HT1080 (cell line): Measurements from ENCODE around the gene MARVELD1. TPM values are rescaled to one million over a fixed set of nuclear protein-coding genes. Genes with fewer than 3 reads are reported as not detected.

Experiments used
- DNase-seq: peaks from one replicate; pipeline ENCODE4 v3.0.0-alpha.2; 2015; ENCODE audit warnings: low read depth
- total RNA-seq: library from RNA; depleted of rRNA; stranded (reverse); fragments of >200 nt; shearing (Covaris generic); gene quantifications from 2 replicates; pipeline ENCODE4 v1.2.3, GENCODE V29; 2014

The MARVELD1 gene
- total RNA-seq, 1 experiment from 2014 or later, result 48.1 TPM

GRCh38 chr10:97719602-97720001 lies 6.1 kb downstream of the MARVELD1 start:
- no peak for DNase-seq

GRCh38 chr10:97721871-97722780 lies 8.6 kb downstream of the MARVELD1 start:
- no peak for DNase-seq

- peak; percentile 16 for DNase-seq
Measured at GRCh38 chr10:97723001-97723400, 9.5 kb downstream of the MARVELD1 start.

GRCh38 chr10:97724341-97724941 lies 10.9 kb downstream of the MARVELD1 start:
- DNase-seq, result peak; percentile 32

GRCh38 chr10:97726636-97727178 lies 13.2 kb downstream of the MARVELD1 start:
- DNase-seq, result peak; percentile 84

- no peak for DNase-seq
Measured at GRCh38 chr10:97729014-97729413, 15.5 kb downstream of the MARVELD1 start.

- DNase-seq, result peak; percentile 76
Measured at GRCh38 chr10:97731346-97732051, 18.0 kb downstream of the MARVELD1 start.

GRCh38 chr10:97732052-97732359 lies 18.5 kb downstream of the MARVELD1 start:
- DNase-seq, result no peak

- peak; percentile 33 for DNase-seq
Measured at GRCh38 chr10:97733256-97733655, 19.7 kb downstream of the MARVELD1 start.

GRCh38 chr10:97734021-97734420 lies 20.5 kb downstream of the MARVELD1 start:
- no peak for DNase-seq

GRCh38 chr10:97736403-97736901 lies 22.9 kb downstream of the MARVELD1 start:
- DNase-seq, result peak; percentile 23

- peak; percentile 91 for DNase-seq
Measured at GRCh38 chr10:97736902-97737769, 23.6 kb downstream of the MARVELD1 start, which contains the start of gene ZFYVE27. ZFYVE27 (plus strand) TSS chr10:97737128; CDS start chr10:97738478, 1,350 bp downstream.

- DNase-seq, result no peak
Measured at GRCh38 chr10:97737770-97738265, 24.3 kb downstream of the MARVELD1 start.

- DNase-seq, result no peak
Measured at GRCh38 chr10:97738616-97739015, 25.1 kb downstream of the MARVELD1 start.

- no peak for DNase-seq
Measured at GRCh38 chr10:97740613-97741012, 27.1 kb downstream of the MARVELD1 start.

GRCh38 chr10:97743169-97743943 lies 29.8 kb downstream of the MARVELD1 start:
- DNase-seq, result no peak

GRCh38 chr10:97744405-97745035 lies 31.0 kb downstream of the MARVELD1 start:
- no peak for DNase-seq

- no peak for DNase-seq
Measured at GRCh38 chr10:97747573-97747972, 34.0 kb downstream of the MARVELD1 start.

GRCh38 chr10:97748116-97748515 lies 34.6 kb downstream of the MARVELD1 start:
- DNase-seq, result no peak
